Myocyte (in vitro differentiated cells): Measurements from ENCODE around the gene FARP1. TPM values are rescaled to one million over a fixed set of nuclear protein-coding genes. Genes with fewer than 3 reads are reported as not detected.

ENCODE experiments used
- DNase-seq: peaks from one replicate; pipeline ENCODE4 v3.0.0-alpha.2; 2012; ENCODE audit warnings: low read depth
- total RNA-seq: library from RNA; depleted of rRNA; stranded (reverse); fragments of >200 nt; gene quantifications from 2 replicates; pipeline ENCODE4 v1.2.3, GENCODE V29; 2014

FARP1 gene
- total RNA-seq, 1 donor from 2014 or later, result 18.5 TPM

GRCh38 chr13:98280176-98280510 is 137.2 kb downstream of the FARP1 start:
- DNase-seq, result no peak

GRCh38 chr13:98284679-98285078 is 141.8 kb downstream of the FARP1 start:
- DNase-seq, result no peak

- peak; percentile 15 for DNase-seq
These were observed 142.4 kb downstream of the FARP1 start for GRCh38 chr13:98285317-98285716.

GRCh38 chr13:98285852-98286594 is 143.1 kb downstream of the FARP1 start:
- DNase-seq, result no peak

- DNase-seq, result no peak
These were observed 143.9 kb downstream of the FARP1 start for GRCh38 chr13:98286799-98287198.

GRCh38 chr13:98288211-98288610 is 145.3 kb downstream of the FARP1 start:
- DNase-seq, result no peak

- DNase-seq, result no peak
These were observed 146.5 kb downstream of the FARP1 start for GRCh38 chr13:98289339-98289945.

- DNase-seq, result no peak
These were observed 147.4 kb downstream of the FARP1 start for GRCh38 chr13:98290261-98290660.

- DNase-seq, result no peak
These were observed 148.8 kb downstream of the FARP1 start for GRCh38 chr13:98291658-98292057.

- no peak for DNase-seq
These were observed 150.2 kb downstream of the FARP1 start for GRCh38 chr13:98293103-98293502.

GRCh38 chr13:98293570-98294142 is 150.8 kb downstream of the FARP1 start:
- DNase-seq, result no peak

- no peak for DNase-seq
These were observed 152.5 kb downstream of the FARP1 start for GRCh38 chr13:98295371-98295770.

- DNase-seq, result no peak
These were observed 154.2 kb downstream of the FARP1 start for GRCh38 chr13:98297051-98297450.

- no peak for DNase-seq
These were observed 154.9 kb downstream of the FARP1 start for GRCh38 chr13:98297745-98298144.

- DNase-seq, result no peak
These were observed 155.7 kb downstream of the FARP1 start for GRCh38 chr13:98298599-98298998.

- no peak for DNase-seq
These were observed 156.5 kb downstream of the FARP1 start for GRCh38 chr13:98299235-98299965.

GRCh38 chr13:98299966-98300350 is 157.1 kb downstream of the FARP1 start:
- no peak for DNase-seq

- peak; percentile 14 for DNase-seq
These were observed 158.2 kb downstream of the FARP1 start for GRCh38 chr13:98300956-98301641.

- no peak for DNase-seq
These were observed 158.8 kb downstream of the FARP1 start for GRCh38 chr13:98301721-98302120.

GRCh38 chr13:98303858-98304257 is 161.0 kb downstream of the FARP1 start:
- DNase-seq, result no peak

- no peak for DNase-seq
These were observed 162.8 kb downstream of the FARP1 start for GRCh38 chr13:98305670-98306069.
